AG04450 (cell line): ENCODE measurements around the gene DIPK1C. TPM values are rescaled to one million over a fixed set of nuclear protein-coding genes. Genes with fewer than 3 reads are reported as not detected.

Source experiments
- CTCF ChIA-PET: fragments of 300-600, 350-600 bp; formaldehyde crosslinking; extraction: SDS; loops from one replicate; lab custom pipeline; 2022; ENCODE audit warnings: antibody characterized with exemption, inconsistent platforms; lab: Charles Lee
- POLR2A ChIA-PET: fragments of 350-600 bp; formaldehyde crosslinking; extraction: SDS; loops from one replicate; lab custom pipeline; 2021; ENCODE audit warnings: antibody characterized with exemption, inconsistent platforms; lab: Yijun Ruan, JAX
- DNase-seq: peaks from one replicate; pipeline ENCODE4 v3.0.0-alpha.2; 2011; ENCODE audit warnings: low read depth, low spot score
- H3K27ac ChIP-seq: one replicate; pipeline ENCODE4 v1.5.1; 2012; ENCODE audit warnings: low read depth, low read length, control low read depth
- H3K27me3 ChIP-seq: one replicate; pipeline ENCODE4 v1.6.0; 2012; ENCODE audit warnings: low read length; ENCODE audit not compliant: control insufficient read depth, insufficient read depth
- H3K4me3 ChIP-seq: 2 replicates; pipeline ENCODE4 v1.5.1; 2011; ENCODE audit warnings: mild to moderate bottlenecking, low read depth, low read length, control low read depth
- H3K9me3 ChIP-seq: 2 replicates; pipeline ENCODE4 v1.5.1; 2012; ENCODE audit warnings: low read length; ENCODE audit not compliant: control insufficient read depth, insufficient read depth
- polyA plus RNA-seq: library from polyadenylated mRNA; depleted of rRNA; stranded (reverse); fragments of >200 nt; gene quantifications from 2 replicates; pipeline ENCODE4 v1.2.3, GENCODE V29; 2011
- TF ChIP-seq, protein P1 (sequence below): IDR thresholded peaks from 2 replicates; pipeline ENCODE4 v1.5.1; 2011; ENCODE audit warnings: low read depth, low read length, control low read depth, inconsistent platforms

Gene DIPK1C
- polyA plus RNA-seq, 1 experiment: not detected

DNA sequence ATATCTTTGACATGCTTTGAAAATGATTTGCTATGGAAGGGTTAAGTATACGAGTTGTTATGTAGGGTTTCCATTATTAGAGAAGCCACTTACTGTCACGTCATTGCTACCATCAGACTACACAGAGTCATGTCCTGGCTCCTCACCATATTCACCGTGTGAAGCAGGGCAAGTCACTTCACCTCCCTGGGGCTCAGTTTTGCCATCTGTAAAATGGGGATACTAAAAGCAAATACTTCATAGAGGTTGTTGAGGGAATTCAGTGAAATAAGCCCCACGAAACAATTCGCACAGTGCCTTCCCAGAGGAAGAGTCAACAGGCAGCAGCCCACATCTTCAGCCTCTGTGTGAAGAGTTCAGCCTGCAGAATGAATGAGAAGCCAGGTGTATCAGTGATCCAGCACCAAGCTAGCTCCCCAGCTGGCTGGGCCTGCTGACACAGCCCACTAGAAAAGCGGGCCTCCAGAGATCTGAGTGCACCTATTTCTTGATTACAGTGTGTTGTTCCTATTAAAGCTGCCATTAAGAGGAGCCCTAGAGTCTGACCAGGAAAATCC is 3.4 kb downstream of the DIPK1C start:
- no peak for DNase-seq
- TF ChIP-seq, protein P1, sequence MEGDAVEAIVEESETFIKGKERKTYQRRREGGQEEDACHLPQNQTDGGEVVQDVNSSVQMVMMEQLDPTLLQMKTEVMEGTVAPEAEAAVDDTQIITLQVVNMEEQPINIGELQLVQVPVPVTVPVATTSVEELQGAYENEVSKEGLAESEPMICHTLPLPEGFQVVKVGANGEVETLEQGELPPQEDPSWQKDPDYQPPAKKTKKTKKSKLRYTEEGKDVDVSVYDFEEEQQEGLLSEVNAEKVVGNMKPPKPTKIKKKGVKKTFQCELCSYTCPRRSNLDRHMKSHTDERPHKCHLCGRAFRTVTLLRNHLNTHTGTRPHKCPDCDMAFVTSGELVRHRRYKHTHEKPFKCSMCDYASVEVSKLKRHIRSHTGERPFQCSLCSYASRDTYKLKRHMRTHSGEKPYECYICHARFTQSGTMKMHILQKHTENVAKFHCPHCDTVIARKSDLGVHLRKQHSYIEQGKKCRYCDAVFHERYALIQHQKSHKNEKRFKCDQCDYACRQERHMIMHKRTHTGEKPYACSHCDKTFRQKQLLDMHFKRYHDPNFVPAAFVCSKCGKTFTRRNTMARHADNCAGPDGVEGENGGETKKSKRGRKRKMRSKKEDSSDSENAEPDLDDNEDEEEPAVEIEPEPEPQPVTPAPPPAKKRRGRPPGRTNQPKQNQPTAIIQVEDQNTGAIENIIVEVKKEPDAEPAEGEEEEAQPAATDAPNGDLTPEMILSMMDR: no peak
- POLR2A ChIA-PET: no interaction called here
- Histone ChIP-seq H3K9me3 (no peaks in the 10 kb centered on the region; the same call in 1 of the 2 replicates), H3K4me3 (no peak overlapping the region), H3K27me3 (peaks cover 45% of the 10 kb centered on the region), H3K27ac (no peak overlapping the region)
- CTCF ChIA-PET: interaction anchor here (1.2 to 2.0 kb wide), 2 partner anchors 23 to 98 kb away, joined by 3 to 7 read pairs; no protein-coding TSS in a partner anchor

DNA sequence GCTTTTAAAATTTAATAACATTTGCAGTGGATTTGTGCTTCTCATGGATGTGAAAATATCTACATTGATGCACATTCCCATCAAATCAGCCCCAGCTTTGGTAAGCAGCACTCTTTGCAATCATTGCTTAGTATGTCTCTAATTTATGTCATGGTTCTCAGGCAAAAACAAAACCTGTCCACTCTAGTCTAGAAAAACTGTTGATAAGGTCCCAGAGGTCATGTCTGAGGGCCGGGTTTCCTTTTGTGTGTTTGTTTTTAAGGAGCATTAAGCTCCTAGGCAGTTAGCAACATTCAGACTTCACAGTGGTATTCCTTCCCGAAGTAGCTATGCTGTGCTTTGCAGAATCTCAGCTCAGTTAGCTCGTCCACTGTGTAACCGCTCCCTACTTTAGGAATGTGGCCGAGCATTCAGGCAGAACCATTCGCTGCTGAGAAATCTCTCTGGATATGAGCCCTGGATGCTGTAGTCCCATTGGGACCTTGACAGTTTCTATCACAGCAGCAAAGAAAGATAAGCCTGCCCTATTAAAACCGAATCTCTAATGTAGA is 4.0 kb downstream of the DIPK1C start:
- Histone ChIP-seq H3K27ac (no peak overlapping the region), H3K4me3 (no peak overlapping the region), H3K9me3 (no peaks in the 10 kb centered on the region; the same call in 1 of the 2 replicates), H3K27me3 (peaks cover 40% of the 10 kb centered on the region)
- POLR2A ChIA-PET: interaction anchor here (0.6 kb wide), 1 partner anchor 1806 kb away, joined by 3 read pairs; no protein-coding TSS in a partner anchor
- CTCF ChIA-PET: interaction anchor here (1.2 to 2.0 kb wide), 2 partner anchors 23 to 99 kb away, joined by 3 to 7 read pairs; no protein-coding TSS in a partner anchor
- TF ChIP-seq, protein P1: no peak
- DNase-seq: no peak

DNA sequence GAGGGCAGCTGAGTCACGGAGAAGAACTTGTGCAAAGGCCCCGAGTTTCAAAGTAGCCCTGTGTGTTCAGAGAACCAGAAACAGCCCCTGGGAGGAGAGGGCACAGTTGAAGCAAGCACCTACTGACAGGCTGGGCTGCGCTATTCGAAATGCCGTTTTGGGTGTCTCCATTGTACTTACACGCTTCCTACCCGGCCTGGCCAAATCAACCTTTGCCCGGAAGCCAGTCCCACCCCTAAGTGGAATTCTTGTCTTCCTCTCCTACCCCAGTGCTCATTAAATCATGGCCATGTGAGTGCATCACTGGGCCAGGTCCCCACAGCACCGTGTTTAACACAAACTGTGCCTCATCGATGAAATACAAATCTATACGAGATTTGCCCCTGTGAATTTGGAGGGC is 6.0 kb downstream of the DIPK1C start:
- Histone ChIP-seq H3K27ac (no peak overlapping the region), H3K27me3 (peaks cover 28% of the 10 kb centered on the region), H3K4me3 (no peak overlapping the region), H3K9me3 (no peaks in the 10 kb centered on the region; the same call in 1 of the 2 replicates)
- ChIA-PET POLR2A (no interaction called here), CTCF (no interaction called here)
- DNase-seq: no peak
- TF ChIP-seq, protein P1: no peak

DNA sequence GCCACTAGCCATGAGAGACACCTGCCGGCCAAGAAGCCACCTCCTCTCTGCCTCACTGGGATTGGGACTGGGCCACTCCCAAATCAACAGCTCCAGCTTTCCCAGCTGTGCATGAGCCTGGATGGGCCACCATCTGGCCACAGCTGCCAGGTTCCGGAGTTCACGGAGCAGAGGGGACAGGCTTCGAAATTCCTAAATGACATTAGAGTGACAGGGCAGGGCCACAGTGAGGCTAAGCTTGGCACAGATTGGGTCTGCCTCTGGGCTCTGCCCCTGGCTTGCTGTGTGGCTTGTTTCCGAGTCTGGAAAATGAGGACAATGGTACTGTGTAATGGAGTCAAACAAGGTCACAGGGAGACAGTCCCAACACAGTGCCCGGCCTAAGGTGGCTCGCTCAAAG is 6.5 kb downstream of the DIPK1C start:
- no peak for DNase-seq
- Histone ChIP-seq H3K9me3 (no peaks in the 10 kb centered on the region; the same call in 1 of the 2 replicates), H3K4me3 (no peak overlapping the region), H3K27me3 (peaks cover 25% of the 10 kb centered on the region), H3K27ac (no peak overlapping the region)
- CTCF ChIA-PET: no interaction called here
- POLR2A ChIA-PET: no interaction called here
- TF ChIP-seq, protein P1: no peak
